DMS153 treated with DMSO at 0.1 percent for 48 hours (cell line): ENCODE data around the gene SH3GL2.
"Not testable (repeated sequence)": the region's sequence is repeated elsewhere in the genome, so short reads cannot be mapped to it uniquely, and the experiment has no call there.

Experiments used
- DNase-seq: peaks from one replicate; lab custom pipeline; 2025; ENCODE audit not compliant: unreplicated experiment; lab: John Stamatoyannopoulos, UW

The SH3GL2 gene

GRCh38 chr9:17742067-17742466, 163.2 kb downstream of the SH3GL2 start:
- DNase-seq: no peak

- no peak for DNase-seq
Measured at GRCh38 chr9:17744786-17745185, 165.9 kb downstream of the SH3GL2 start.

GRCh38 chr9:17750269-17750668, 171.4 kb downstream of the SH3GL2 start:
- no peak for DNase-seq

GRCh38 chr9:17751486-17751885, 172.6 kb downstream of the SH3GL2 start:
- no peak for DNase-seq

GRCh38 chr9:17752021-17752420, 173.2 kb downstream of the SH3GL2 start:
- no peak for DNase-seq

- no peak for DNase-seq
Measured at GRCh38 chr9:17757816-17758215, 178.9 kb downstream of the SH3GL2 start.

- no peak for DNase-seq
Measured at GRCh38 chr9:17760250-17760649, 181.4 kb downstream of the SH3GL2 start.

GRCh38 chr9:17761984-17762676, 183.3 kb downstream of the SH3GL2 start:
- no peak for DNase-seq

- DNase-seq: no peak
Measured at GRCh38 chr9:17764306-17764705, 185.4 kb downstream of the SH3GL2 start.

- DNase-seq: not testable (repeated sequence)
Measured at GRCh38 chr9:17765131-17765530, 186.3 kb downstream of the SH3GL2 start.

GRCh38 chr9:17772223-17772622, 193.4 kb downstream of the SH3GL2 start:
- DNase-seq: no peak

GRCh38 chr9:17775656-17776055, 196.8 kb downstream of the SH3GL2 start:
- DNase-seq: no peak

GRCh38 chr9:17776735-17777134, 197.9 kb downstream of the SH3GL2 start:
- no peak for DNase-seq

- DNase-seq: no peak
Measured at GRCh38 chr9:17777465-17777864, 198.6 kb downstream of the SH3GL2 start.

- no peak for DNase-seq
Measured at GRCh38 chr9:17782430-17783149, 203.7 kb downstream of the SH3GL2 start.

GRCh38 chr9:17783227-17783626, 204.4 kb downstream of the SH3GL2 start:
- no peak for DNase-seq

- no peak for DNase-seq
Measured at GRCh38 chr9:17789316-17789715, 210.4 kb downstream of the SH3GL2 start.

GRCh38 chr9:17793713-17794622, 215.1 kb downstream of the SH3GL2 start:
- no peak for DNase-seq

- DNase-seq: no peak
Measured at GRCh38 chr9:17795744-17796143, 216.9 kb downstream of the SH3GL2 start.

- no peak for DNase-seq
Measured at GRCh38 chr9:17799369-17799768, 220.5 kb downstream of the SH3GL2 start.

GRCh38 chr9:17800418-17800817, 221.6 kb downstream of the SH3GL2 start:
- no peak for DNase-seq
